Astrocyte (in vitro differentiated cells and primary cell): ENCODE results near the gene UNC79. TPM values are rescaled to one million over a fixed set of nuclear protein-coding genes. Genes with fewer than 3 reads are reported as not detected.

Experiments used
- DNase-seq: peaks from one replicate; pipeline ENCODE4 v3.0.0-alpha.2; 2010; ENCODE audit warnings: low read depth
- FAIRE-seq: peaks from 2 replicates; lab custom pipeline; 2011; peaks lifted over from hg19 to GRCh38; lab: Jason Lieb, UNC
- H2AFZ ChIP-seq: 2 replicates; pipeline ENCODE4 v1.6.0; 2012; ENCODE audit warnings: low read depth, low read length, inconsistent platforms
- H3K27ac ChIP-seq: 2 replicates; pipeline ENCODE4 v1.5.1; 2011; ENCODE audit warnings: low read depth, low read length, inconsistent platforms
- H3K27me3 ChIP-seq: 2 replicates; pipeline ENCODE4 v1.6.0; 2011; ENCODE audit warnings: low read length, inconsistent platforms; ENCODE audit not compliant: insufficient read depth
- H3K36me3 ChIP-seq: 2 replicates; pipeline ENCODE4 v1.5.1; 2011; ENCODE audit warnings: low read length, inconsistent platforms; ENCODE audit not compliant: insufficient read depth
- H3K4me1 ChIP-seq: 2 replicates; pipeline ENCODE4 v1.5.1; 2011; ENCODE audit warnings: low read length, inconsistent platforms; ENCODE audit not compliant: insufficient read depth
- H3K4me2 ChIP-seq: 2 replicates; pipeline ENCODE4 v1.6.0; 2012; ENCODE audit warnings: low read length, inconsistent platforms
- H3K4me3 ChIP-seq: 2 replicates; pipeline ENCODE4 v1.5.1; 2011; ENCODE audit warnings: low read depth, mild to moderate bottlenecking, low read length, inconsistent platforms; ENCODE audit not compliant: insufficient read depth
- H3K79me2 ChIP-seq: 2 replicates; pipeline ENCODE4 v1.6.0; 2012; ENCODE audit warnings: mild to moderate bottlenecking, low read length, inconsistent platforms; ENCODE audit not compliant: insufficient read depth
- H3K9ac ChIP-seq: 2 replicates; pipeline ENCODE4 v1.6.0; 2012; ENCODE audit warnings: mild to moderate bottlenecking, low read length, inconsistent platforms
- H3K9me3 ChIP-seq: 2 replicates; pipeline ENCODE4 v1.5.1; 2012; ENCODE audit warnings: low read depth, mild to moderate bottlenecking, low read length, inconsistent platforms; ENCODE audit not compliant: insufficient read depth
- H4K20me1 ChIP-seq: 2 replicates; pipeline ENCODE4 v1.6.0; 2012; ENCODE audit warnings: low read length, inconsistent platforms; ENCODE audit not compliant: insufficient read depth
- H3K27ac Mint-ChIP-seq: one replicate; pipeline ENCODE4 v1.8.0; 2021; ENCODE audit warnings: mild to moderate bottlenecking, mixed read lengths; ENCODE audit not compliant: unreplicated experiment
- H3K27me3 Mint-ChIP-seq: one replicate; pipeline ENCODE4 v1.8.0; 2021; ENCODE audit warnings: low read depth, mixed read lengths; ENCODE audit not compliant: unreplicated experiment
- H3K36me3 Mint-ChIP-seq: one replicate; pipeline ENCODE4 v1.8.0; 2021; ENCODE audit warnings: low read depth, mixed read lengths; ENCODE audit not compliant: unreplicated experiment
- H3K4me1 Mint-ChIP-seq: one replicate; pipeline ENCODE4 v1.8.0; 2021; ENCODE audit warnings: low read depth, mixed read lengths; ENCODE audit not compliant: unreplicated experiment
- H3K4me3 Mint-ChIP-seq: one replicate; pipeline ENCODE4 v1.8.0; 2021; ENCODE audit warnings: mild to moderate bottlenecking, moderate library complexity, mixed read lengths; ENCODE audit not compliant: unreplicated experiment
- H3K9me3 Mint-ChIP-seq: one replicate; pipeline ENCODE4 v1.8.0; 2021; ENCODE audit warnings: mild to moderate bottlenecking, mixed read lengths; ENCODE audit not compliant: unreplicated experiment
- CTCF ChIP-seq: IDR thresholded peaks from 2 replicates; pipeline ENCODE4 v1.5.1; 2011; ENCODE audit warnings: low read depth, mild to moderate bottlenecking, inconsistent platforms, low read length, moderate library complexity; ENCODE audit not compliant: insufficient read depth
- EZH2 ChIP-seq: IDR thresholded peaks from 2 replicates; pipeline ENCODE4 v1.6.1; 2012; ENCODE audit warnings: mild to moderate bottlenecking, low read length, inconsistent platforms; ENCODE audit not compliant: insufficient read depth
- total RNA-seq: library from RNA; stranded (reverse); gene quantifications from 2 replicates; pipeline ENCODE4 v1.2.1, GENCODE V29; 2021

The UNC79 gene
- total RNA-seq, 1 donor from 2014 or later: 0.66 TPM

- Mint-ChIP-seq H3K4me1 (peaks cover 2% of the 10 kb centered on the region), H3K27me3 (peaks cover 44% of the 10 kb centered on the region), H3K9me3 (no peaks in the 10 kb centered on the region), H3K4me3 (no peak overlapping the region), H3K36me3 (no peaks in the 10 kb centered on the region), H3K27ac (no peak overlapping the region)
- Histone ChIP-seq H3K9ac (no peak overlapping the region), H3K36me3 (no peaks in the 10 kb centered on the region), H3K9me3 (no peaks in the 10 kb centered on the region), H3K79me2 (no peaks in the 10 kb centered on the region), H4K20me1 (no peaks in the 10 kb centered on the region), H3K27ac (no peak overlapping the region), H3K4me3 (no peak overlapping the region), H3K27me3 (no peaks in the 10 kb centered on the region), H3K4me2 (no peak overlapping the region), H3K4me1 (no peaks in the 10 kb centered on the region), H2AFZ (no peak overlapping the region)
- no peak for TF ChIP-seq EZH2
- no peak for TF ChIP-seq CTCF
- no peak for FAIRE-seq
- DNase-seq: no peak
Measured at GRCh38 chr14:93741556-93742230, 311.0 kb downstream of the UNC79 start.

DNA sequence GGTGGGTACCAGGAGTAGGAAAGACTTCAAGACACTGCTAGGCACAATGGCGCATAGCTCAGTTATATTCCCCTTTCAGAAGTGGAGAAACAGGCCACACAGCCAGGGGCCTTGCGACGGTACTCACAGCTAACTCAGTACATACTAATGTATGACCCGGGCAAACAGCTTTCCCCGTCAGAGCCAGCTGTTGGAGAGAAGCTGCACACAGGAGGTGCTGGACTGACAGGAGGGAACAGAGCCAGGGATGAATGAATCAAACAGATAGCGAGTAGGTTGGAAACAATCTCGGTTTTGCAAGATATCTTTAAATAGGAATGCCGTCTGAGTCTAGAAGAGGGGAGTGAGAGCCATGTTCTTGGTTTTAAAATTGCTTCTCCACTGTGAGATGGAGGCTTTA is 312.0 kb downstream of the UNC79 start:
- Histone ChIP-seq H3K9me3 (no peaks in the 10 kb centered on the region), H4K20me1 (no peaks in the 10 kb centered on the region), H3K4me3 (no peak overlapping the region), H3K4me2 (no peak overlapping the region), H3K36me3 (no peaks in the 10 kb centered on the region), H3K9ac (no peak overlapping the region), H3K27ac (no peak overlapping the region), H3K79me2 (no peaks in the 10 kb centered on the region), H2AFZ (no peak overlapping the region), H3K4me1 (no peaks in the 10 kb centered on the region), H3K27me3 (no peaks in the 10 kb centered on the region)
- peaks cover 2% of the 10 kb centered on the region for H3K4me1 Mint-ChIP-seq
- no peak overlapping the region for H3K4me3 Mint-ChIP-seq
- DNase-seq (no peak), FAIRE-seq (no peak)
- H3K36me3 Mint-ChIP-seq: no peaks in the 10 kb centered on the region
- TF ChIP-seq CTCF: no peak
- no peak for TF ChIP-seq EZH2
- peaks cover 39% of the 10 kb centered on the region for H3K27me3 Mint-ChIP-seq
- no peaks in the 10 kb centered on the region for H3K9me3 Mint-ChIP-seq
- no peak overlapping the region for H3K27ac Mint-ChIP-seq

DNA sequence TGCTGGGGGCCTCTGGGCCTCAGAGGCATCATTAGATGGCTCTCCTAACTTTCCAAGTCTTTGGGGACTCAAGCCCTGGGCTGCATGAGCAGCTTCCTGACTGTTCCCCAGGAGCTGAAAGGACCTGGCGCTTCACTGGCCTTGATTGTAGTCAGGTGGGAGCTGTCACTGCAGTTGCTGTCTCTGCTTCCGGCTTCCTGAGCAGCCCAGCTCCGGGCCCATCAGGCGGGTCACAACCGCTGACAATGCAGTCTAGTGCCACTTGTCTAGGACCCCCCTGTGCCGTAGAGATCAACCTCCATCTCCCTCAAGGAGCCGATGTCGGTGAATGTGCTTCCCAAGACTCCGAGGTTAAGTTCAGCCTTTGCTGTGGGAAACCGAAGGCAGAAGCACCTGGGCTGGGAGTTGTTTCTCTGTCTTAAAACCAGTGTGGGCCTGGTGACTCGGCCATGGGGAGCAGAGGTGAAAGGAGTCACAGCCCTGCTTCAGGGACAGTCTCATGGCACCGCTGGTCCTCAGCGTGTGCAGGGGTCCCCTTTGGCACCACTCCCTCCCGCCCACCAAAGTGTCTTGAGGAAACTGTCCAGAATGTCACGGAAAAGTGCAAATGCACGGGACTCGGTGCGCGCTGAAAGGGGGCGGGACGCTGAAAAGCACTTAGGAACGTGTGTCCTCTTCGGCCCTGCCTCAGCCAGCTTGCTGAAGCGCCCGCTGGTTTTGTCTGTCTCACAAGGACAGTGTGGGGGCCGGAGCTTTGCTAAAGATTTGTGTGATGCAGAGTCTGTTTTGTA is 312.7 kb downstream of the UNC79 start:
- FAIRE-seq: no peak
- no peak overlapping the region for H3K4me3 ChIP-seq
- no peaks in the 10 kb centered on the region for H3K27me3 ChIP-seq
- no peaks in the 10 kb centered on the region for H3K9me3 Mint-ChIP-seq
- DNase-seq: no peak
- H3K36me3 ChIP-seq: no peaks in the 10 kb centered on the region
- H3K9ac ChIP-seq: no peak overlapping the region
- no peaks in the 10 kb centered on the region for H3K79me2 ChIP-seq
- H3K4me1 Mint-ChIP-seq: peaks cover 2% of the 10 kb centered on the region
- H3K4me2 ChIP-seq: no peak overlapping the region
- no peaks in the 10 kb centered on the region for H3K36me3 Mint-ChIP-seq
- no peak overlapping the region for H3K4me3 Mint-ChIP-seq
- H3K4me1 ChIP-seq: no peaks in the 10 kb centered on the region
- no peaks in the 10 kb centered on the region for H4K20me1 ChIP-seq
- H2AFZ ChIP-seq: no peak overlapping the region
- TF ChIP-seq CTCF (no peak), EZH2 (no peak)
- H3K27ac ChIP-seq: no peak overlapping the region
- H3K27ac Mint-ChIP-seq: no peak overlapping the region
- H3K27me3 Mint-ChIP-seq: peaks cover 33% of the 10 kb centered on the region
- no peaks in the 10 kb centered on the region for H3K9me3 ChIP-seq
